Astrocyte of the spinal cord (primary cell): Measurements from ENCODE around the gene GABARAPL2.

Source experiments
- DNase-seq: peaks from one replicate; pipeline ENCODE4 v3.0.0; 2011; ENCODE audit warnings: low read depth, low spot score
- H3K4me3 ChIP-seq: 2 replicates; pipeline ENCODE4 v1.5.1; 2011; ENCODE audit warnings: low read depth, mild to moderate bottlenecking, low read length, moderate library complexity
- in situ Hi-C: cut with HindIII; loops from 2 replicates; pipeline ENCODE4 v1.10.0; 2017; ENCODE audit warnings: low sequenced_read_pairs
- TF ChIP-seq, protein P1 (sequence below): IDR thresholded peaks from 2 replicates; pipeline ENCODE4 v1.5.1; 2012; ENCODE audit warnings: low read depth, mild to moderate bottlenecking, low read length, inconsistent platforms

Gene GABARAPL2

DNA sequence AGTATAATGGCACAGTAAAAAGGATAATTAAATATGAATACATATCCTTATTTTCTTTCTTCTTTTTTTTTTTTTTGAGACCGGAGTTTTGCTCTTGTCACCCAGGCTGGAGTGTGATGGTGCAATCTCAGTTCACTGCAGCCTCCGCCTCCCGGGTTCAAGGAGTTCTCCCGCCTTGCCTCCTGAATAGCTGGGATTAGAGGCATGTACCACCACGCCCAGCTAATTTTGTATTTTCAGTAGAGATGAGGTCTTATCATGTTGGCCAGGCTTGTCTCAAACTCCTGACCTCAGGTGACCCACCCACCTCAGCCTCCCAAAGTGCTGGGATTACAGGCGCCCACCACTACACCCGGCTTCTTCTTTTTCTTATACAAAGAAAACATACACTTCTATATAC is 12.0 kb downstream of the GABARAPL2 start:
- DNase-seq = no peak
- no peak overlapping the region for H3K4me3 ChIP-seq
- TF ChIP-seq, protein P1, sequence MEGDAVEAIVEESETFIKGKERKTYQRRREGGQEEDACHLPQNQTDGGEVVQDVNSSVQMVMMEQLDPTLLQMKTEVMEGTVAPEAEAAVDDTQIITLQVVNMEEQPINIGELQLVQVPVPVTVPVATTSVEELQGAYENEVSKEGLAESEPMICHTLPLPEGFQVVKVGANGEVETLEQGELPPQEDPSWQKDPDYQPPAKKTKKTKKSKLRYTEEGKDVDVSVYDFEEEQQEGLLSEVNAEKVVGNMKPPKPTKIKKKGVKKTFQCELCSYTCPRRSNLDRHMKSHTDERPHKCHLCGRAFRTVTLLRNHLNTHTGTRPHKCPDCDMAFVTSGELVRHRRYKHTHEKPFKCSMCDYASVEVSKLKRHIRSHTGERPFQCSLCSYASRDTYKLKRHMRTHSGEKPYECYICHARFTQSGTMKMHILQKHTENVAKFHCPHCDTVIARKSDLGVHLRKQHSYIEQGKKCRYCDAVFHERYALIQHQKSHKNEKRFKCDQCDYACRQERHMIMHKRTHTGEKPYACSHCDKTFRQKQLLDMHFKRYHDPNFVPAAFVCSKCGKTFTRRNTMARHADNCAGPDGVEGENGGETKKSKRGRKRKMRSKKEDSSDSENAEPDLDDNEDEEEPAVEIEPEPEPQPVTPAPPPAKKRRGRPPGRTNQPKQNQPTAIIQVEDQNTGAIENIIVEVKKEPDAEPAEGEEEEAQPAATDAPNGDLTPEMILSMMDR = no peak
- in situ Hi-C loops = no loop called here

DNA sequence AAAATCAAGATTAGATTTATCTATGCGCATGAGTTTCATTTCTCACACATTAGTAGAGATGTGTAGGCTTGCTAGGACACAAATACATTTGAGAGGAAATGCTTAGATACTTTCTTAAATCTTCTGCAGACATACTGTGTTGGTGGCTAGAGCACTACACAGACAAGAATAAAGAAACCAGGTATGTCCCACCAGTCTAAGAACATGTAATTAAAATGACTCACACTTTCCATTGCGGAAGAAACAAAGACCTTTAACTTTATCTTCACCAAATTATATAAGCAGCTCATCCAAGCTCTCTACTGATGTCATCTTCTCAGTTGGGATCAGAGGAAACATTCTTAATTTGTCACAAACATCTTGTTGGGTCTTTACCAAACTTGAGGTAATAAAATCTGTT is 12.5 kb downstream of the GABARAPL2 start:
- H3K4me3 ChIP-seq = no peak overlapping the region
- no peak for DNase-seq
- TF ChIP-seq, protein P1 = no peak
- in situ Hi-C loops = no loop called here

DNA sequence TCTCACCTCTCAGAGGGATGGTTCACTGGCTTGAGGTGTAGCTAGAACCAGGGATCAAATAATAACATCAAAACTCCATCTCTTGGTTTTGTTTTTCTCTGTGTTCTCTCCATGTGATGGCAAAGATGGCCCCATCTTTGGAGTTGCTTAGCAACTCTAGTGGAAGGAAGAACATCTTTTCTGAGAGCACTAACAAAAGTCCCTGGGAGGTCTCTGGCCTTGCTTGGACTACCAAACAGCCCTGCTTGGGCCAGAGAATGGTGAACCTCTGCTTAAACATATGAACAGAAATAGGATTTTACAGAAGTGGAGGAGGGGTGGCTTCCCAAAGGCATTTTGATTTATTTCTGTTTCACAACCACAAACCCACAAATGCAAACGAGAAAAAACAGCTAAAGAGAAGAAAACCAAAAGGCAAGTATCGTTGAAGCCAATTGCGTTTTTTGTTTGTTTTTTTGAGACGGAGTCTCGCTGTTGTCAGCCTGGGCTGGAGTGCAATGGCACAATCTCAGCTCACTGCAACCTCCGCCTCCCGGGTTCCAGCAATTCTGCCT is 13.2 kb downstream of the GABARAPL2 start:
- no peak for DNase-seq
- H3K4me3 ChIP-seq = no peak overlapping the region
- in situ Hi-C loops = no loop called here
- TF ChIP-seq, protein P1 = no peak

DNA sequence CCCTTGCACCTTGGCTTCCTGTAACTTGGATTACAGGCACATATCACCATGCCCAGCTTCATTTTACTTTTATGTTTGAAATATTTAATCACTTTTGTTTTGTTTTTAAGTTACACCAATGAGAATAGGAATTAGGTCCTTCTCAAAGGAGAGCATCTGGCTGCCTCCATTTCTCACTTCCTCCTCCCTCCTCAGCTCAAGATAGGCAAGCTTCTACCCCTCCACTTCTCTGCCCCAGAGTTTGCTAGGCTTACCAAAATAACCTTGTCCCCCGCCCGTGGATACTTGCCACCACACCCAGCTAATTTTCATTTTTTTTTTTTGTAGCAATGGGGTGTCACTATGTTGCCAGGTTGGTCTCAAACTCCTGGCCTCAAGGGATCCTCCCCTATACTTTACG is 17.9 kb downstream of the GABARAPL2 start:
- TF ChIP-seq, protein P1 = no peak
- DNase-seq = no peak

DNA sequence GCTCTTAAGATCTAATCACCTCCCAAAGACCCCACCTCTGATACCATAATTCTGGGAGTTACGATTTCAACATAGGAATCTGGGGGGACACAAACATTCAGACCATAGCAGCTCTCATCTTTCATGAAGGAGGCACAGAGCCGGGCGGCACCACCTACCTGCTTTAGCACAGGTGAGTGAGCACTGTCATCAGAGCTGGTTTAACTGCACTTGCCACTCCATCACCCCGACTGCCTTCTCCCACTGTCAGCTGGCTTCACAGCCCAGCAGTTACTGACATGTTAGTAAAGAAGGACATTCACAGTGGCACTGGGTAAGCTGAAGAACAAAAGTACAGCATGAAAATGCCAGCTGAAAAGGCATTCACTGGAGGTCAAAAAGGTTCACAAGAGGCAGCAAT is 22.5 kb downstream of the GABARAPL2 start:
- H3K4me3 ChIP-seq = no peak overlapping the region
- in situ Hi-C loops = no loop called here
- TF ChIP-seq, protein P1 = no peak
- no peak for DNase-seq

More for the DNA sequence above, 17.9 kb downstream of the GABARAPL2 start:
- in situ Hi-C loops = no loop called here
- H3K4me3 ChIP-seq = no peak overlapping the region

DNA sequence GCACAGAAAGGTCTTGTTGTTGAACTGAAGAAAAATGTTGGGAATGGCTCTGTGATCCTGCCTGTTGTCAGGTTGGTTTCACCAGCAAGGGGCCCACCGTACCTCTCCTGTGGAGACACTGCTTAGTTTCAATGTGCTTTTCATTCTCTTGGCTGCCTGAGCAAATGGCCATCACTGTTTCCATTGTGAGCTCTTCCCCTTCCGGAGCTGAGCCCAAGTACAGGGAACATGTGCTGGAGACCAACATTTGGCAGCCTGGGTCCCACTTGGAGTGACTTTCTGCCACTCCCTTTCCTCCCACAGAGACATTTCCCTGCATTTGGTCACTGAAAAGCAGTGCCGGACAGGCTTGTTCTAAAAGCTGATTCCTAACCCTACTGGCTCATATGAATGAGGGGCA is 23.1 kb downstream of the GABARAPL2 start:
- H3K4me3 ChIP-seq = no peak overlapping the region
- in situ Hi-C loops = no loop called here
- DNase-seq = no peak
- TF ChIP-seq, protein P1 = no peak
